H1 (cell line): ENCODE measurements around the gene ZSCAN21. TPM values are rescaled to one million over a fixed set of nuclear protein-coding genes. Genes with fewer than 3 reads are reported as not detected.
A peak's percentile ranks its signal among the peaks of the same experiment; 100 is the strongest.

Source experiments
- CTCF ChIA-PET: fragments of 300-600 bp; sonication (Branson Sonifier 250); formaldehyde crosslinking; loops from one replicate; lab custom pipeline; 2021; ENCODE audit not compliant: partially characterized antibody; lab: Charles Lee
- POLR2A ChIA-PET: fragments of 300-600 bp; sonication (Branson Sonifier 250); formaldehyde crosslinking; loops from one replicate; lab custom pipeline; 2021; ENCODE audit warnings: inconsistent platforms; ENCODE audit not compliant: partially characterized antibody; lab: Charles Lee
- DNase-seq, 2 experiments: peaks; one replicate each; pipeline versions ENCODE4 v3.0.0 to v3.0.0-alpha.2; 2010 to 2022; ENCODE audit warnings: low spot score in 2 of 2, low read depth in 1 of 2, mixed read lengths in 1 of 2
- FAIRE-seq: peaks from 2 replicates; lab custom pipeline; 2011; peaks lifted over from hg19 to GRCh38; lab: Jason Lieb, UNC
- H2AFZ ChIP-seq: 2 replicates; pipeline ENCODE4 v1.8.1; 2012; ENCODE audit warnings: low read length, inconsistent platforms
- H2AK5ac ChIP-seq: 2 replicates; pipeline ENCODE4 v1.6.1; 2013; ENCODE audit warnings: low read depth, low read length
- H2BK120ac ChIP-seq: replicated peaks from 2 replicates; pipeline ENCODE3; 2013; ENCODE audit warnings: low read depth, low read length, inconsistent platforms
- H2BK12ac ChIP-seq: 2 replicates; pipeline ENCODE4 v1.6.1; 2013; ENCODE audit warnings: low read depth, low read length
- H2BK15ac ChIP-seq: 2 replicates; pipeline ENCODE4 v1.6.1; 2013; ENCODE audit warnings: low read length
- H2BK20ac ChIP-seq: 2 replicates; pipeline ENCODE4 v1.6.1; 2013; ENCODE audit warnings: low read length
- H2BK5ac ChIP-seq: 2 replicates; pipeline ENCODE4 v1.6.1; 2013; ENCODE audit warnings: low read depth, low read length
- H3K14ac ChIP-seq: 2 replicates; pipeline ENCODE4 v1.6.1; 2013; ENCODE audit warnings: inconsistent platforms; ENCODE audit not compliant: insufficient read length
- H3K18ac ChIP-seq: 2 replicates; pipeline ENCODE4 v1.6.1; 2013; ENCODE audit warnings: low read length; ENCODE audit errors: extremely low read depth
- H3K23ac ChIP-seq: 2 replicates; pipeline ENCODE4 v1.6.1; 2013; ENCODE audit warnings: inconsistent platforms; ENCODE audit not compliant: insufficient read length
- H3K23me2 ChIP-seq: 2 replicates; pipeline ENCODE4 v1.6.1; 2013; ENCODE audit warnings: low read depth, low read length
- H3K27ac ChIP-seq: 2 replicates; pipeline ENCODE4 v1.6.1; 2011; ENCODE audit warnings: low read depth, low read length, inconsistent platforms
- H3K27me3 ChIP-seq, 4 experiments: replicated peaks in 1 of 4; 1 replicate in 1 of 4; 2 replicates in 3 of 4; pipeline versions ENCODE4 v1.6.1 to v1.8.1; 2011 to 2013; ENCODE audit warnings: low read length in 3 of 4, mild to moderate bottlenecking in 3 of 4, inconsistent platforms in 2 of 4, mixed read lengths in 2 of 4, moderate library complexity in 1 of 4; ENCODE audit not compliant: control insufficient read depth in 3 of 4, insufficient read depth in 3 of 4; ENCODE audit errors: extremely low read depth in 1 of 4
- H3K36me3 ChIP-seq, 4 experiments: 2 replicates each; pipeline versions ENCODE4 v1.6.1 to v1.8.1; 2011 to 2013; ENCODE audit warnings: mild to moderate bottlenecking in 4 of 4, low read length in 3 of 4, moderate library complexity in 2 of 4, control low read depth in 1 of 4, inconsistent platforms in 1 of 4; ENCODE audit not compliant: insufficient read depth in 4 of 4, control insufficient read depth in 2 of 4
- H3K4ac ChIP-seq: replicated peaks from 2 replicates; pipeline ENCODE3; 2013; ENCODE audit warnings: low read length, low read depth, mixed read lengths, inconsistent platforms; ENCODE audit not compliant: insufficient read length
- H3K4me1 ChIP-seq, 4 experiments: replicated peaks in 1 of 4; 1 replicate in 1 of 4; 2 replicates in 3 of 4; pipeline versions ENCODE4 v1.6.1 to v1.8.1; 2011 to 2013; ENCODE audit warnings: low read length in 3 of 4, inconsistent platforms in 2 of 4, mixed read lengths in 1 of 4; ENCODE audit not compliant: insufficient read depth in 4 of 4, control insufficient read depth in 3 of 4
- H3K4me2 ChIP-seq, 2 experiments: 2 replicates each; pipeline versions ENCODE4 v1.6.1 to v1.8.1; 2011 to 2013; ENCODE audit warnings: low read depth in 2 of 2, low read length in 2 of 2, control low read depth in 1 of 2, inconsistent platforms in 1 of 2, mild to moderate bottlenecking in 1 of 2; ENCODE audit not compliant: insufficient read depth in 1 of 2
- H3K4me3 ChIP-seq, 4 experiments: fragments of 200-600, 300-600 bp in 1 of 4; sonication (generic), shearing (Covaris generic), sonication (Bioruptor Twin) in 1 of 4; 2 replicates each; pipeline versions ENCODE4 v1.5.1 to v1.8.1; 2011 to 2016; ENCODE audit warnings: low read length in 4 of 4, low read depth in 3 of 4, control low read depth in 2 of 4, inconsistent platforms in 2 of 4, mild to moderate bottlenecking in 2 of 4, mixed read lengths in 1 of 4, moderate library complexity in 1 of 4; ENCODE audit not compliant: insufficient read depth in 2 of 4; ENCODE audit errors: extremely low read depth in 1 of 4
- H3K56ac ChIP-seq: replicated peaks from 2 replicates; pipeline ENCODE3; 2013; ENCODE audit warnings: low read depth, mild to moderate bottlenecking, mixed read lengths, low read length, inconsistent platforms; ENCODE audit not compliant: insufficient read length
- H3K79me1 ChIP-seq: 2 replicates; pipeline ENCODE4 v1.6.1; 2013; ENCODE audit warnings: low read depth, low read length, control low read depth
- H3K79me2 ChIP-seq, 2 experiments: 2 replicates each; pipeline versions ENCODE4 v1.6.1 to v1.8.1; 2012 to 2013; ENCODE audit warnings: low read length in 2 of 2, mild to moderate bottlenecking in 2 of 2, inconsistent platforms in 1 of 2; ENCODE audit not compliant: insufficient read depth in 2 of 2, control insufficient read depth in 1 of 2
- H3K9ac ChIP-seq, 4 experiments: replicated peaks in 1 of 4; 1 replicate in 1 of 4; 2 replicates in 3 of 4; pipeline versions ENCODE4 v1.6.1 to v1.8.1; 2011 to 2013; ENCODE audit warnings: low read depth in 3 of 4, low read length in 3 of 4, control low read depth in 2 of 4, mild to moderate bottlenecking in 2 of 4, moderate library complexity in 2 of 4, inconsistent platforms in 1 of 4; ENCODE audit errors: extremely low read depth in 1 of 4
- H3K9me3 ChIP-seq, 2 experiments: 2 replicates each; pipeline versions ENCODE4 v1.6.1 to v1.8.1; 2012 to 2013; ENCODE audit warnings: mild to moderate bottlenecking in 2 of 2, moderate library complexity in 2 of 2, control low read depth in 1 of 2, inconsistent platforms in 1 of 2, low read depth in 1 of 2, low read length in 1 of 2, mixed read lengths in 1 of 2; ENCODE audit not compliant: insufficient read depth in 2 of 2
- H4K20me1 ChIP-seq, 2 experiments: replicated peaks in 1 of 2; 2 replicates each; pipeline versions ENCODE3 to v1.8.1; 2011 to 2013; ENCODE audit warnings: inconsistent platforms in 2 of 2, low read length in 2 of 2, mild to moderate bottlenecking in 1 of 2; ENCODE audit not compliant: insufficient read depth in 2 of 2, control insufficient read depth in 1 of 2
- H4K5ac ChIP-seq: 2 replicates; pipeline ENCODE4 v1.6.1; 2013; ENCODE audit warnings: low read length, low read depth, mixed read lengths, inconsistent platforms; ENCODE audit not compliant: insufficient read length
- H4K8ac ChIP-seq: 2 replicates; pipeline ENCODE4 v1.8.0; 2013; ENCODE audit warnings: mild to moderate bottlenecking, moderate library complexity, low read length, inconsistent platforms; ENCODE audit not compliant: insufficient read depth; ENCODE audit errors: extremely low read depth
- H4K91ac ChIP-seq: replicated peaks from 2 replicates; pipeline ENCODE3; 2013; ENCODE audit warnings: low read length, mixed read lengths, inconsistent platforms; ENCODE audit not compliant: insufficient read length
- ATF2 ChIP-seq: IDR thresholded peaks from 2 replicates; pipeline ENCODE4 v1.6.1; 2012; ENCODE audit warnings: low read length, inconsistent platforms
- GTF2F1 ChIP-seq: IDR thresholded peaks from 2 replicates; pipeline ENCODE4 v1.6.1; 2012; ENCODE audit warnings: low read depth, low read length, improper control_type of control experiment, borderline replicate concordance
- HDAC6 ChIP-seq: IDR thresholded peaks from one replicate; pipeline ENCODE4 v1.7.1; 2012; ENCODE audit warnings: low read depth, mild to moderate bottlenecking, inconsistent platforms, low read length, moderate library complexity
- KDM1A ChIP-seq: fragments of 200-600, 300-600 bp; sonication (generic); IDR thresholded peaks from 2 replicates; pipeline ENCODE4 v1.7.1; 2016; ENCODE audit warnings: mild to moderate bottlenecking, low read length, borderline replicate concordance
- POLR2A ChIP-seq, 2 experiments: IDR thresholded peaks; 1 replicate in 1 of 2; 2 replicates in 1 of 2; pipeline ENCODE4 v1.6.1; 2011; ENCODE audit warnings: low read depth in 2 of 2, low read length in 2 of 2, mild to moderate bottlenecking in 2 of 2; ENCODE audit errors: control extremely low read depth in 1 of 2
- POLR2AphosphoS5 ChIP-seq: IDR thresholded peaks from 2 replicates; pipeline ENCODE4 v1.6.1; 2011; ENCODE audit warnings: low read depth, low read length
- RBBP5 ChIP-seq: IDR thresholded peaks from 2 replicates; pipeline ENCODE4 v1.7.1; 2012; ENCODE audit warnings: low read depth, mild to moderate bottlenecking, inconsistent platforms, low read length, moderate library complexity, borderline replicate concordance
- TAF1 ChIP-seq: IDR thresholded peaks from 2 replicates; pipeline ENCODE4 v1.6.1; 2011; ENCODE audit warnings: mild to moderate bottlenecking, low read depth, low read length
- TCF12 ChIP-seq: IDR thresholded peaks from 2 replicates; pipeline ENCODE4 v1.6.1; 2011; ENCODE audit warnings: low read depth, mild to moderate bottlenecking, low read length
- ZNF274 ChIP-seq: IDR thresholded peaks from 2 replicates; pipeline ENCODE4 v1.7.0; 2012; ENCODE audit warnings: low read length, borderline replicate concordance; ENCODE audit errors: extremely low read depth
- WGBS, 2 experiments: shearing (Covaris generic) in 1 of 2; methylation state at CpG; one replicate each; pipeline versions ENCODE4 v1.1.6 to v1.1.7; 2013 to 2015; ENCODE audit warnings: low lambda C conversion rate in 2 of 2, mixed read lengths in 2 of 2, inconsistent platforms in 1 of 2, low coverage in 1 of 2, missing lambda C conversion rate in 1 of 2; ENCODE audit not compliant: insufficient replicate concordance in 2 of 2, insufficient coverage in 1 of 2, insufficient read length in 1 of 2; ENCODE audit errors: extremely low coverage in 1 of 2, missing lambda C conversion rate in 1 of 2; 5-methylcytosine and 5-hydroxymethylcytosine counted together
- polyA plus RNA-seq, 7 experiments: library from polyadenylated mRNA; depleted of rRNA in 3 of 7; stranded (reverse) in 5 of 7; unstranded in 2 of 7; fragments of >200 nt in 5 of 7; fragments of 200-250 nt in 2 of 7; gene quantifications; 1 replicate in 5 of 7; 2 replicates in 1 of 7; 4 replicates in 1 of 7; pipeline versions ENCODE4 v1.2.1 to v1.2.3, GENCODE V29; 2011 to 2013; ENCODE audit warnings: missing spikeins in 2 of 7, mixed read lengths in 2 of 7
- total RNA-seq: library from RNA; stranded (reverse); fragmentation: NEBNext Ultra II Directional; extraction: Animal tissue kit (Norgen Biotek cat#: 25700); gene quantifications from 2 replicates; pipeline ENCODE4 v1.2.1, GENCODE V29; 2021

ZSCAN21 gene
- total and polyA plus RNA-seq, 2 of the 8 experiments (the other 6 are each of a cell fraction or from before 2014, with no cell fraction given) = 15.4 to 26.1 TPM

DNA sequence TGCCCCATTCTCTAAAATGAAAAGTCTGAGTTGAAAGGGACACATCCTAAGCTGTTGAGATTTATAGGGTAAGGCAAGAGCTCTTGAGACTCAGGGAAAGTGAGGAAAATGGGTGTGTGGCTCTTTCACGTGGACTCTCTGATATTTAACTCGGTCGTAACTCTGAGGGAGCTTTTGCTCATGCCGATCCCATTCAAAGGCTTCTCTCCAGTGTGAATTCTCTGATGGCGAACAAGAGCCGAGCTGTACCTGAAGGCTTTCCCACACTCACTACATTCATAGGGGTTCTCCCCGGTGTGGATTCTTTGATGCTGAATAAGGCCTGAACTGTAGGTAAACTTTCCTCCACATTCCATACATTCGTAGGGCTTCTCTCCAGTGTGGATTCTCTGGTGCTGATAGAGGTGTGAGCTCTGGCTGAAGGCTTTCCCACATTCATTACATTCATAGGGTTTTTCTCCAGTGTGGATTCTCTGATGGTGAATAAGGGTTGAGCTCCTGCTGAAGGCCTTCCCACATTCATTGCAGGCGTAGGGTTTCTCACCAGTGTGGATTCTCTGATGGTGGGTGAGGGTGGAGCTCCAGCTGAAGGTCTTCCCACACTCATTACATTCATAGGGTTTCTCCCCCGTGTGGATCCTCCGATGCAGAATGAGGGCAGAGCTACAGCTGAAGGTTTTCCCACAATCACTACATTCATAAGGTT, 21.6 kb downstream of the ZSCAN21 start:
- H3K9ac ChIP-seq = no peak overlapping the region
- no peak overlapping the region for H3K23ac ChIP-seq
- FAIRE-seq (no peak), DNase-seq (no peak)
- no peak overlapping the region for H4K8ac ChIP-seq
- H3K4me3 ChIP-seq = peak overlapping the region in 1 of 4 experiments; percentile 9; a peak in 1 of 8 replicates
- H3K79me2 ChIP-seq = no peaks in the 10 kb centered on the region
- H4K5ac ChIP-seq = no peak overlapping the region
- H3K23me2 ChIP-seq = no peaks in the 10 kb centered on the region
- TF ChIP-seq HDAC6 (peak; percentile 15), KDM1A (peak; percentile 89; the same call in 1 of the 2 replicates), POLR2AphosphoS5 (peak; percentile 32), TAF1 (no peak), ZNF274 (no peak), GTF2F1 (peak; percentile 90), ATF2 (peak; percentile 66; the same call in 1 of the 2 replicates), RBBP5 (no peak), TCF12 (0 out of 2 replicates have a peak, but pooled peaks have one; percentile 9), POLR2A (IDR thresholded peaks at IDR 0.05; ENCODE audit: control extremely low read depth in 1 of 2, low read depth in 2 of 2, low read length in 2 of 2) (peak; percentile 22 to 50)
- H2BK5ac ChIP-seq = no peak overlapping the region
- H2AFZ ChIP-seq = no peak overlapping the region
- H3K27me3 ChIP-seq = no peaks in the 10 kb centered on the region; a peak in 1 of 7 replicates
- no peak overlapping the region for H3K56ac ChIP-seq
- ChIA-PET CTCF (interaction anchor here (0.7 to 2.0 kb wide), 11 partner anchors 8 to 157 kb away, joined by 3 to 6 read pairs (median 4); no protein-coding TSS in a partner anchor), POLR2A (interaction anchor here (0.9 to 19.6 kb wide), 12 partner anchors 10 to 156 kb away, joined by 3 to 294 read pairs (median 5); partner anchors contain the start of genes AP4M1, COPS6, MCM7 and ZNF3)
- peaks cover 60 to 80% (median 73%) of the 10 kb centered on the region in 4 experiments for H3K36me3 ChIP-seq
- WGBS, 2 experiments = 96% methylated on average over 11 of the region's 11 CpGs; no CpG with 5 or more reads in 1 of the 2 experiments
- no peak overlapping the region for H2BK12ac ChIP-seq
- no peak overlapping the region for H2BK20ac ChIP-seq
- H3K4ac ChIP-seq = no peak overlapping the region
- H3K14ac ChIP-seq = no peak overlapping the region
- no peak overlapping the region for H4K91ac ChIP-seq
- H3K27ac ChIP-seq = no peak overlapping the region
- no peak overlapping the region for H2BK120ac ChIP-seq
- H3K4me2 ChIP-seq = no peak overlapping the region
- no peaks in the 10 kb centered on the region; the same call in none of the 2 replicates for H3K79me1 ChIP-seq
- peaks cover 64 to 66% of the 10 kb centered on the region in 2 experiments for H3K9me3 ChIP-seq
- no peak overlapping the region for H2AK5ac ChIP-seq
- no peak overlapping the region for H2BK15ac ChIP-seq
- no peak overlapping the region for H3K18ac ChIP-seq
- no peaks in the 10 kb centered on the region for H4K20me1 ChIP-seq
- no peaks in the 10 kb centered on the region for H3K4me1 ChIP-seq
